Loucy (cell line): ENCODE data around the gene FADS3.

ENCODE experiments used
- CTCF ChIP-seq: fragments of 200-600 bp; sonication (generic); conservative IDR thresholded peaks from 2 replicates; pipeline ENCODE4 v1.5.1; 2014; ENCODE audit warnings: mild to moderate bottlenecking, antibody characterized with exemption, low read length
- EZH2phosphoT487 ChIP-seq: fragments of 200-600 bp; IDR thresholded peaks from 2 replicates; pipeline ENCODE4 v1.6.1; 2018; ENCODE audit warnings: antibody characterized with exemption, mild to moderate bottlenecking, moderate library complexity, borderline replicate concordance

- TF ChIP-seq CTCF: no peak
- TF ChIP-seq EZH2phosphoT487: no peak
Observed at GRCh38 chr11:61837411-61838005, 53.8 kb downstream of the FADS3 start.
